SHP77 treated with DMSO at 0.1 percent for 48 hours (cell line): ENCODE measurements around the gene ZNF430.
A peak's percentile ranks its signal among the peaks of the same experiment; 100 is the strongest.
"Not testable (repeated sequence)": the region's sequence is repeated elsewhere in the genome, so short reads cannot be mapped to it uniquely, and the experiment has no call there.

ENCODE experiments used
- DNase-seq: peaks from one replicate; lab custom pipeline; 2025; lab: John Stamatoyannopoulos, UW

ZNF430 gene

GRCh38 chr19:21020298-21021227 is at the start of gene ZNF430:
TSS of gene ZNF430 (plus strand) at chr19:21020657. CDS start at chr19:21020801, 144 bp downstream.
- DNase-seq, result peak; percentile 96

GRCh38 chr19:20992788-20993187 is 27.7 kb upstream of the ZNF430 start:
- not testable (repeated sequence) for DNase-seq

- peak; percentile 88 for DNase-seq
These were observed 20.6 kb upstream of the ZNF430 start for GRCh38 chr19:20999731-21000352.

- DNase-seq, result not testable (repeated sequence)
These were observed 781 bp downstream of the ZNF430 start for GRCh38 chr19:21021238-21021637.

GRCh38 chr19:21022996-21023395 is 2.5 kb downstream of the ZNF430 start:
- DNase-seq, result no peak

GRCh38 chr19:21023901-21024300 is 3.4 kb downstream of the ZNF430 start:
- DNase-seq, result no peak

- DNase-seq, result no peak
These were observed 8.5 kb downstream of the ZNF430 start for GRCh38 chr19:21028969-21029268.

GRCh38 chr19:21045028-21045427 is 24.6 kb downstream of the ZNF430 start:
- DNase-seq, result no peak

- DNase-seq, result no peak
These were observed 26.0 kb downstream of the ZNF430 start for GRCh38 chr19:21046489-21046888.

- no peak for DNase-seq
These were observed 27.3 kb downstream of the ZNF430 start for GRCh38 chr19:21047716-21048115.

GRCh38 chr19:21052902-21053301 is 32.4 kb downstream of the ZNF430 start:
- DNase-seq, result no peak

- no peak for DNase-seq
These were observed 44.9 kb downstream of the ZNF430 start for GRCh38 chr19:21065336-21065735.

- peak; percentile 94 for DNase-seq
These were observed 61.8 kb downstream of the ZNF430 start, which contains the start of gene ZNF714 for GRCh38 chr19:21082011-21082975. TSS of gene ZNF714 (plus strand) at chr19:21082203. CDS start at chr19:21098269, 16,066 bp downstream.

- no peak for DNase-seq
These were observed 63.9 kb downstream of the ZNF430 start for GRCh38 chr19:21084343-21084742.

GRCh38 chr19:21087871-21088270 is 67.4 kb downstream of the ZNF430 start:
- DNase-seq, result no peak

- no peak for DNase-seq
These were observed 71.7 kb downstream of the ZNF430 start for GRCh38 chr19:21092109-21092508.

- DNase-seq, result no peak
These were observed 74.0 kb downstream of the ZNF430 start for GRCh38 chr19:21094347-21095025.

- DNase-seq, result no peak
These were observed 77.8 kb downstream of the ZNF430 start for GRCh38 chr19:21098291-21098690.

GRCh38 chr19:21101521-21102242 is 81.2 kb downstream of the ZNF430 start:
- DNase-seq, result no peak

- DNase-seq, result no peak
These were observed 88.7 kb downstream of the ZNF430 start for GRCh38 chr19:21109116-21109515.
